Activated CD4-positive, CD25-positive, alpha-beta regulatory T cell (primary cell): ENCODE measurements around the gene MINDY4.

Experiments
- DNase-seq, 4 experiments: peaks; one replicate each; lab custom pipeline; 2025; lab: John Stamatoyannopoulos, UW

MINDY4 gene

GRCh38 chr7:30879139-30880124 lies 108.2 kb downstream of the MINDY4 start:
- DNase-seq = no peak

GRCh38 chr7:30880125-30880720 lies 109.0 kb downstream of the MINDY4 start:
- no peak for DNase-seq

DNA sequence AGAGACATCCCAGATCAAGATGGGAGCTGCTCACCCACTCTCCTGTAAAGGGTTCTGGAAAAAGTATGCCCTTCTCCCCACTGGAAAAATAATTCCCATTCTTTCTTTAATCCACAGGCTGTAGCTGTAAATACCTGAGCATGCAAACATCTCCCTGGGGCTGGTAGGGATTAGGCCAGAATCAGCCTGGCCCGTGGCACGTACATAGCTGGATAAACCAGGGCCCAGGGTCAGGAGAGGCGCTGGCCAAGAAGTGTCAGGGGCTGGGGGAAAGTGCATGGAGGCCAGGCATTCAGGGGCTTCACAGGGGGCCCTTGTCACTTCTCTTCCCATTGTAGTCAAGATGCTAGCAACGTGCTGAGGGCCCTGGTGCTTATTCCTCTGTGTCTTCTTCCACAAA lies 109.7 kb downstream of the MINDY4 start:
- DNase-seq = no peak

- no peak for DNase-seq
Measured at GRCh38 chr7:30881448-30881847, 110.2 kb downstream of the MINDY4 start.

GRCh38 chr7:30884881-30885280 lies 113.7 kb downstream of the MINDY4 start:
- no peak for DNase-seq

GRCh38 chr7:30886608-30887011 lies 115.4 kb downstream of the MINDY4 start:
- DNase-seq = no peak

GRCh38 chr7:30887464-30887872 lies 116.3 kb downstream of the MINDY4 start:
- DNase-seq = no peak

DNA sequence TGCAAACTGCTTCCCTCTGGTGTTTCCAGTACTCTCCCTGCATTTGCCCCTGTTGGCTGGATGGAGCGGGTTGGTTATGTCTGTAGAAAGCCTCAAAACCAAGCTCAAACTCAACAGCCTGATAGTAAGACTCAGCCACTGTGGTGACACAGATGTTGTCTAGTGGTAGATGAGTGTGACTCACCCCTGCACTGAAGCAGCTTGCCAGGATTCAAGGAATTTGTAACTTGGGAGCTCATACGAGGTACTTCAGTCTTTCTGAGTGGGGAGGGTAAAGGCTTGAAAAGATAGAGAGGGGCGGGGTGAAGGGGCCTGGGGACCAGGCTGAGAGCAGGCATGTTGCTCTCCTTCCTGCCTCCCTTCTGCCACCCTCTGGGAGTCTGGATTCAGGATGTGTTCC lies 117.5 kb downstream of the MINDY4 start:
- DNase-seq = no peak

DNA sequence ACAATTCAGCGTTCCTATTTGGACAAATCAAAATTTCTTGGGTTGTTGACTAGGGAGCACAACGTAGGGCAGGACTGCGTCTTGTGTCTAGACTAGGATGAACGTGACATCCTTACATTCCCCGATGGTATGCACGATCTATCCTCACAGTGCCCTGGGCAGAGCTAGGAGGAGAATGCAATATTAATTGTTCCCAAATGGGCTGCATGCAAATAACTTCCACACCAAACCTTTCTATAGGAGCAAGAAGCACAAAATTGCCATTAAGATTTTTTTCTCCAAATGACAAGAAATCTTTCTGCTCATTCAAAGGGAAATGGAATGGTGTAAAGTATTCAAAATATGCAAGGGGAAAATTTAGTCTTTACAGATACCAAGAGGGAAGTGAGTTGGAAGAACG lies 119.0 kb downstream of the MINDY4 start:
- DNase-seq = no peak

GRCh38 chr7:30893357-30893756 lies 122.1 kb downstream of the MINDY4 start:
- DNase-seq = no peak

- no peak for DNase-seq
Measured at GRCh38 chr7:30894009-30894408, 122.8 kb downstream of the MINDY4 start.

DNA sequence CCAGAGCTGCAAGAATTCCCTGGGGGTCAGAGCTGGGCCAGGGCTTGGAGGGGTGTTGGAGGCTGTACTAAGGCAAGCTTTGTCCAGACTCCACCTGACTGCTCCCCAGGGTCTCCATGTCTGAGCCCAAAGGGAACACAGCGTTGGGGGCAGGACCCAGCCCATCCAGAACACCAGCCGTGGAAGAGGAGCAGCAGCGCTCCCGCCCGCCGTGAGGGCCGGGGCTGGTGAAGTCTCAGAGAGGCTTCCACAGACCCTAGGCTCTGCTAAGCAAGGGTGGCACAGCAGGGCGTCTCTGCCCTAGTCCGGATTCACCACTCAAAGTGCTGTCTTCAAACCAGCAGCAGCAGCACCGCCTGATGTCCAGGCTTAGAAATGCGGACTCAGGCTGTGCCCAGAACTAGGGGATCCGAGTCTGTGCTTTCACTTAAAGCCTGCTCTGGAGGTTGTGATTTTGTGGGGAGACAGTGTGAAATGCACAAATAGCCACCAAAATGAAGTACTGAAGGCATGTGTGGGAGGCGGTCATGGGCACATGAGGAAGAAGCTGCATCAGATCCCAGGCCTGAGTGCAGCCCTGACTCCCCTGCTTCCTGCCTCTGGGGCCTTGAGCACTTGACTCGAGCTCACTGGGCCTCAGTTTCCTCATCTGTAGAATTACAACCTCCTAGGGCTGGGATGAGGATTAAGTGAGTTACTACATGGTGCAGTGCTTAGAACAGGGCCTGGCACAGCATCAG lies 123.8 kb downstream of the MINDY4 start:
- DNase-seq = no peak

DNA sequence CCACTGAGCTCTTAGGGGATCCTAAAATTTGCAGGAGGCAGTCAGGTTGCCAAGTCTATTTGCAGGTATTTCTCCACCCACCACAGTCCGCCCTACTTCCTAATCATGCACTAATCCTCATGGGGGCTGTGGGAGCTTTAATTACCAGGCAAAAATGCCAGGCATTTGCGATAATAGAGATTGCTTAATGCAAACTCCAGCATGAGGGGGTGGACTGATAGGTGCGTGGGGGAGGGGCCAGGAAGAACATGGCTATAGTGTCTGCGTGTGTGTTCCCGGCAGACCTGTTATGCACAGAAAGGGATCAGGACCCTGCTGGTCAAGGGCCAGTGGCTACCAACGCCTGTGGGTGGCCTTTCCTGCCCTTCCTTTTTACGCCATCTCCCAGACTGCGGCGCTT lies 124.8 kb downstream of the MINDY4 start:
- no peak for DNase-seq

GRCh38 chr7:30896783-30897637 lies 125.8 kb downstream of the MINDY4 start:
- DNase-seq = no peak

GRCh38 chr7:30897770-30898169 lies 126.6 kb downstream of the MINDY4 start:
- DNase-seq = no peak

- no peak for DNase-seq
Measured at GRCh38 chr7:30898411-30898810, 127.2 kb downstream of the MINDY4 start.

DNA sequence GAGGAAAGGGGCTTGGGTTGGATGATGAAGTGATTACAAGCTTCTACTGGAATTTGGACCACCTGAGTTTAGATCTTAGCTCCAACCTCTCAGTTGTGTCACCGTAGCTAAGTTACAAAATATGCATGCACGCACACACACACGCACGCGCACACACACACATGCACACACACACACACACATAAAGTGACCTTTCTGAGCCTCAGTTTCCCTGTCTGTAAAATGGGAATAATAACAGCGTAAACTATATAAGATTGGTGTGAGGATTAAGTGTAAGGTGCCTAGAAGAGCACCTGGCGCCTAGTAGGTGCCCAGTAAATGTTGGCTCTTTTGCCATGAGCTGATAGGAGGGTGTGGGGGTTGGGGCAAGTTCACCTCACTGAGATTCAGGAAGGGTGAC lies 127.8 kb downstream of the MINDY4 start:
- no peak for DNase-seq

- DNase-seq = no peak
Measured at GRCh38 chr7:30899630-30900029, 128.4 kb downstream of the MINDY4 start.

GRCh38 chr7:30900053-30900452 lies 128.8 kb downstream of the MINDY4 start:
- DNase-seq = no peak

DNA sequence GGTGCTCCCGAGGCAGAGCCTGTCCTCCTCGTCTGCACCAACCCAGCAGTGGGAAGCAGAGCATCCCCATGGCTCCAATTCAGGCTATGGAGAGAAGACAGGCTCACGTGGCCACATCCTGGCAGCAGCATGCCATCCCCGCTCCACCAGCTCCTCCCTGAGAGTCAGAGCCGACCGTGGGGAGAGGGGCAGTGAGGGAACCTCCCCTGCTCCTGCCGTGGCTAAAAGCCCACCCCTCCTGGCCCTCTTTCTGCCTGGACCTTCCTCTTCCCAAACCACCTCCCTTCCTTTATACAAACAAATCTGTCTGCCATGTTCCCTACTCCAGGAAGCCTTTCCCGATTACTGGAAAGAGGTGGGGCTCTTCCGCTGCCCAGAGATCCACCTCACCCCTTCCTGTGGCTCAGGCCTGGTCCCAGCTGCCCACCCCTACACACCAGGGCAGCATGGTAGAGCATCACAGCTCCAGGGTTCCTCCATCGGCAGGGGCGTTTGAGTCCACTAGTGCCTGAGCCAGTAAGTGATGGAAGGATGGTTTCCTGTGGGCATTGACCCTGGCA lies 129.7 kb downstream of the MINDY4 start:
- DNase-seq = no peak

- DNase-seq = no peak
Measured at GRCh38 chr7:30901856-30902255, 130.6 kb downstream of the MINDY4 start.
